ENCODE data around the gene TNFRSF13B.

Gene TNFRSF13B

GRCh38 chr17:16947470-16947869 is 24.4 kb downstream of the TNFRSF13B start:
- TF ChIP-seq CTCF (IDR thresholded peaks at IDR 0.05; ENCODE audit: control insufficient read depth, insufficient read depth, low read depth, low read length, missing control alignments) = no peak
- no peak overlapping the region for H3K4me3 ChIP-seq (ENCODE audit: control insufficient read depth, low read depth, low read length)
- DNase-seq (ENCODE audit: low read depth) = no peak

GRCh38 chr17:16945663-16946218 is 26.2 kb downstream of the TNFRSF13B start:
- H3K4me3 ChIP-seq (ENCODE audit: control insufficient read depth, low read depth, low read length) = no peak overlapping the region
- DNase-seq (ENCODE audit: low read depth) = no peak
- TF ChIP-seq CTCF (IDR thresholded peaks at IDR 0.05; ENCODE audit: control insufficient read depth, insufficient read depth, low read depth, low read length, missing control alignments) = no peak

GRCh38 chr17:16945136-16945482 is 26.8 kb downstream of the TNFRSF13B start:
- no peak for TF ChIP-seq CTCF (IDR thresholded peaks at IDR 0.05; ENCODE audit: control insufficient read depth, insufficient read depth, low read depth, low read length, missing control alignments)
- no peak overlapping the region for H3K4me3 ChIP-seq (ENCODE audit: control insufficient read depth, low read depth, low read length)
- no peak for DNase-seq (ENCODE audit: low read depth)

GRCh38 chr17:16944334-16945135 is 27.4 kb downstream of the TNFRSF13B start:
- no peak for DNase-seq (ENCODE audit: low read depth)
- no peak for TF ChIP-seq CTCF (IDR thresholded peaks at IDR 0.05; ENCODE audit: control insufficient read depth, insufficient read depth, low read depth, low read length, missing control alignments)
- no peak overlapping the region for H3K4me3 ChIP-seq (ENCODE audit: control insufficient read depth, low read depth, low read length)

- no peak for TF ChIP-seq CTCF (IDR thresholded peaks at IDR 0.05; ENCODE audit: control insufficient read depth, insufficient read depth, low read depth, low read length, missing control alignments)
- H3K4me3 ChIP-seq (ENCODE audit: control insufficient read depth, low read depth, low read length) = no peak overlapping the region
- no peak for DNase-seq (ENCODE audit: low read depth)
Observed at GRCh38 chr17:16943541-16944333, 28.2 kb downstream of the TNFRSF13B start.

GRCh38 chr17:16943032-16943352 is 28.9 kb downstream of the TNFRSF13B start:
- no peak for DNase-seq (ENCODE audit: low read depth)
- no peak for TF ChIP-seq CTCF (IDR thresholded peaks at IDR 0.05; ENCODE audit: control insufficient read depth, insufficient read depth, low read depth, low read length, missing control alignments)
- H3K4me3 ChIP-seq (ENCODE audit: control insufficient read depth, low read depth, low read length) = no peak overlapping the region

Measured in AG09309 (cell line).